Fibroblast of villous mesenchyme (primary cell): ENCODE results near the gene GRB7. TPM values are rescaled to one million over a fixed set of nuclear protein-coding genes. Genes with fewer than 3 reads are reported as not detected.
"Not testable (repeated sequence)": the region's sequence is repeated elsewhere in the genome, so short reads cannot be mapped to it uniquely, and the experiment has no call there.

Experiments used
- DNase-seq: peaks from one replicate; pipeline ENCODE4 v3.0.0-alpha.2; 2010; ENCODE audit warnings: low read depth
- H3K4me3 ChIP-seq: 2 replicates; pipeline ENCODE4 v1.5.1; 2011; ENCODE audit warnings: low read depth, mild to moderate bottlenecking, low read length
- total RNA-seq: library from RNA; depleted of rRNA; stranded (reverse); fragments of >200 nt; gene quantifications from 2 replicates; pipeline ENCODE4 v1.2.3, GENCODE V29; 2012
- TF ChIP-seq, protein P1 (sequence below): IDR thresholded peaks from 2 replicates; pipeline ENCODE4 v1.5.1; 2012; ENCODE audit warnings: low read depth, mild to moderate bottlenecking, low read length; ENCODE audit not compliant: insufficient read depth

GRB7 gene
- total RNA-seq, 1 donor = 1.3 TPM

DNA sequence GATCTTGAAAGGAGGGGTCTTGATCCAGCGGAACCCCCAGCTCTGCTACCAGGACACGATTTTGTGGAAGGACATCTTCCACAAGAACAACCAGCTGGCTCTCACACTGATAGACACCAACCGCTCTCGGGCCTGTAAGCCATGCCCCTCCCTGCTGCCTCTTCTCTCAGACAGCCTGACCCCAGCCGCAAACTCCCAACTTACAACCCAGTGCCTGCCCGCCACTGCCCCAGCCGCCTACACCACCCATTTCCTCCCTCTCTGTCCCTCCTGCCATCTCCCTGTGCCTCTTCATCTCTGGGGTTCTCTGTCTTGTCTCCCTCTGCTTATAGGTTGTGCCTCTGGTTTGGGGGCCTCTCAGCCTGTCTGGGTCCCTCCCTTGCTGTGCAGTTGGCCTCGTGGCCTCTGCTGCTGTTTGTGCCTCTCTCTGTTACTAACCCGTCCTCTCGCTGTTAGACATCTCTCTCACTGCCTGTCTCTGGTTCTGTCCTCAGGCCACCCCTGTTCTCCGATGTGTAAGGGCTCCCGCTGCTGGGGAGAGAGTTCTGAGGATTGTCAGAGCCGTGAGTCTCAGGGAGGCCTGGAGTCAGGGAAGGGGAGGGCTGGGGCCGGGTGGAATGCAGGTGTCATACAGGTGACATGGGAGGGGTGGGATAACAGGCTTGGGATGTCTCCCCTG is 28.3 kb upstream of the GRB7 start:
- no peak for DNase-seq
- no peak overlapping the region for H3K4me3 ChIP-seq
- TF ChIP-seq, protein P1, sequence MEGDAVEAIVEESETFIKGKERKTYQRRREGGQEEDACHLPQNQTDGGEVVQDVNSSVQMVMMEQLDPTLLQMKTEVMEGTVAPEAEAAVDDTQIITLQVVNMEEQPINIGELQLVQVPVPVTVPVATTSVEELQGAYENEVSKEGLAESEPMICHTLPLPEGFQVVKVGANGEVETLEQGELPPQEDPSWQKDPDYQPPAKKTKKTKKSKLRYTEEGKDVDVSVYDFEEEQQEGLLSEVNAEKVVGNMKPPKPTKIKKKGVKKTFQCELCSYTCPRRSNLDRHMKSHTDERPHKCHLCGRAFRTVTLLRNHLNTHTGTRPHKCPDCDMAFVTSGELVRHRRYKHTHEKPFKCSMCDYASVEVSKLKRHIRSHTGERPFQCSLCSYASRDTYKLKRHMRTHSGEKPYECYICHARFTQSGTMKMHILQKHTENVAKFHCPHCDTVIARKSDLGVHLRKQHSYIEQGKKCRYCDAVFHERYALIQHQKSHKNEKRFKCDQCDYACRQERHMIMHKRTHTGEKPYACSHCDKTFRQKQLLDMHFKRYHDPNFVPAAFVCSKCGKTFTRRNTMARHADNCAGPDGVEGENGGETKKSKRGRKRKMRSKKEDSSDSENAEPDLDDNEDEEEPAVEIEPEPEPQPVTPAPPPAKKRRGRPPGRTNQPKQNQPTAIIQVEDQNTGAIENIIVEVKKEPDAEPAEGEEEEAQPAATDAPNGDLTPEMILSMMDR = no peak

DNA sequence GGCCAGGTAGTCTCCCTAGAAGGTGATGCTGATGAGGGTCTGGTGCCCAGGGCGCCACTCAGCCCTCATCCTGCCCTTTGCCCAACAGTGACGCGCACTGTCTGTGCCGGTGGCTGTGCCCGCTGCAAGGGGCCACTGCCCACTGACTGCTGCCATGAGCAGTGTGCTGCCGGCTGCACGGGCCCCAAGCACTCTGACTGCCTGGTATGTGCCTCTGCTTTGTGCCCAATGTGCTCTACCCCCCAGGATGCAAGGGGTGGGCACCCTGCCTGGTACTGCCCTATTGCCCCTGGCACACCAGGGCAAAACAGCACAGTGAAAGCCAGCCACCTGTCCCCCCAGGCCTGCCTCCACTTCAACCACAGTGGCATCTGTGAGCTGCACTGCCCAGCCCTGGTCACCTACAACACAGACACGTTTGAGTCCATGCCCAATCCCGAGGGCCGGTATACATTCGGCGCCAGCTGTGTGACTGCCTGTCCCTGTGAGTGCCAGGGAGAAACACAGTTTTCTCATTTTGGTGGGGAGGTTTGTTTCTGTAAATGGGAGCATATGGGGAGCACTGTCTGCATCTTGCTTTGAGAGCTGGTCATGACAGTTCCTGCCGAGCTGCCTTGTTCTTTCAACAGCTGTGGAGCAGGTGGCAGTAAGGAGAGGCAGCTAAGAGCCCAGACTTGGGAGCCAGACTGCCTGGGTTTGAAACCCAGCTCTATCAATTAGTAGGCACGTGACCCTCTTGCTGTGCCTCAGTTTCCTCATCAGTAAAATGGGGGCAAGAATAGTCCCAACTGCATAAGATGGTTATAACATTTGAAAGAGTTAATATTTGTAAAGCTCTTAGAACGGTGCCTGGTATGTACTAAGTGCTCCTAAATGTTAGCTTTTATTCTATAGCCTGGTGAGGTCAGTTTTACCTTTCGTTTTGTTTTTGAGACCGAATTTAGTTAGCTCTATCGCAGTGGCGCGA is 27.5 kb upstream of the GRB7 start:
- no peak overlapping the region for H3K4me3 ChIP-seq
- TF ChIP-seq, protein P1 = no peak
- DNase-seq = no peak

DNA sequence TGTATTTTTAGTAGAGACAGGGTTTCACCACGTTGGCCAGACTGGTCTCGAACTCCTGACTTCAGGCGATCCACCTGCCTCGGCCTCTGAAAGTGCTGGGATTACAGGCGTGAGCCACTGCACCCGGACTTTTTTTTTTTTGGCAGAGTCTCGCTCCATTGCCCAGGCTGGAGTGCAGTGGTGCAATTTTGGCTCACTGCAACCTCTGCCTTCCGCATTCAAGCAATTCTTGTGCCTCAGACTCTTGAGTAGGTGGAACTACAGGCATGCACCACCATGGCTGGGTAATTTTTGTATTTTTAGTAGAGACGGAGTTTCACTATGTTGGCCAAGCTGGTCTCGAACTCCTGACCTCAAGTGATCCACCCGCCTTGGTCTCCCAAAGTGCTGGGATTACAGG is 26.7 kb upstream of the GRB7 start:
- not testable (repeated sequence) for DNase-seq, H3K4me3 ChIP-seq

DNA sequence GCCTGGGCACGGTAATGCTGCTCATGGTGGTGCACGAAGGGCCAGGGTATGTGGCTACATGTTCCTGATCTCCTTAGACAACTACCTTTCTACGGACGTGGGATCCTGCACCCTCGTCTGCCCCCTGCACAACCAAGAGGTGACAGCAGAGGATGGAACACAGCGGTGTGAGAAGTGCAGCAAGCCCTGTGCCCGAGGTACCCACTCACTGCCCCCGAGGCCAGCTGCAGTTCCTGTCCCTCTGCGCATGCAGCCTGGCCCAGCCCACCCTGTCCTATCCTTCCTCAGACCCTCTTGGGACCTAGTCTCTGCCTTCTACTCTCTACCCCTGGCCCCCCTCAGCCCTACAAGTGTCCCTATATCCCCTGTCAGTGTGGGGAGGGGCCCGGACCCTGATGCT is 25.9 kb upstream of the GRB7 start:
- H3K4me3 ChIP-seq = no peak overlapping the region
- no peak for DNase-seq
- TF ChIP-seq, protein P1 = no peak

DNA sequence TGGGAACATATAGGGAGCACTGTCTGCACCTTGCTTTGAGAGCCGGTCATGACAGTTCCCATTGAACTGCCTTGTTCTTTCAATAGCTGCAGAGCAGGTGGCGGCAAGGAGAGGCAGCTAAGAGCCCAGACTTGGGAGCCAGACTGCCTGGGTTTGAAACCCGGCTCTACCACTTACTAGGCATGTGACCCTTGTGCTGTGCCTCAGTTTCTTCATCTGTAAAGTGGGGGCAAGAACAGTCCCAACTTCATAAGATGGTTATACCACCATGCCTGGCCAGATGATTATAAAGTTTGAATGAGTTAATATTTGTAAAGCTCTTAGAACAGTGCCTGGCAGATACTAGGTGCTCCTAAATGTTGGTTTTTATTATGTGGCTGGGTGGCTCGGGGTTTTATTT is 23.5 kb upstream of the GRB7 start:
- no peak for DNase-seq
- H3K4me3 ChIP-seq = no peak overlapping the region
- TF ChIP-seq, protein P1 = no peak

DNA sequence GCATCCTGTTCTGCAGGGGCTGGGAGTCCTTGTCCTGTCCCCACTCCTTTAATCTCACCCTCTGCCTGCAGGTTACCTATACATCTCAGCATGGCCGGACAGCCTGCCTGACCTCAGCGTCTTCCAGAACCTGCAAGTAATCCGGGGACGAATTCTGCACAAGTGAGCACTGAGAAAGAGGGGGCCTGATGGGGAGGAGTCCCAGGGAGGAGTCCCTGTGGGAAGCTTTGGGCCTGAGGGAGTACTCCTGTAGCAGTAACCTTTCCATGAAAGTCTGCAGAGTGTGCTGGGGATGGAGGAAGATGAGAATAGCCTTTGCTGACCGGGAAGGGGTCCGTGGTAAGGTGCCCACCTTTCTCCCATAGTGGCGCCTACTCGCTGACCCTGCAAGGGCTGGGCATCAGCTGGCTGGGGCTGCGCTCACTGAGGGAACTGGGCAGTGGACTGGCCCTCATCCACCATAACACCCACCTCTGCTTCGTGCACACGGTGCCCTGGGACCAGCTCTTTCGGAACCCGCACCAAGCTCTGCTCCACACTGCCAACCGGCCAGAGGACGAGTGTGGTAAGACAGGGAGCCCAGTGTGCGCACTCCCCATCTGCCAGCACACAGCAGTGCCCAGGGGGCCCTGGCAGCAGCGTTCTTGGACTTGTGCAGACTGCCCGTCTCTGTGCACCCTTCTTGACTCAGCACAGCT is 22.2 kb upstream of the GRB7 start:
- TF ChIP-seq, protein P1 = no peak
- DNase-seq = no peak
- H3K4me3 ChIP-seq = no peak overlapping the region
